Lower lobe of right lung (tissue), 2 donors: Measurements from ENCODE around the gene MTHFD1L. TPM values are rescaled to one million over a fixed set of nuclear protein-coding genes. Genes with fewer than 3 reads are reported as not detected.

ENCODE experiments used
- ATAC-seq, 2 donors: fragments of 200-7000 bp; cut with Tn5 transposase; one replicate each; pipeline ENCODE4 v1.9.1; 2020 to 2022; ENCODE audit warnings: mild to moderate bottlenecking in 2 of 2, moderate library complexity in 2 of 2
- DNase-seq: peaks from one replicate; pipeline ENCODE4 v3.0.0-alpha.2; 2020
- H3K27ac ChIP-seq: fragments of 200-600 bp; one replicate; pipeline ENCODE4 v1.8.0; 2022
- H3K27me3 ChIP-seq: fragments of 200-600 bp; one replicate; pipeline ENCODE4 v1.8.0; 2022; ENCODE audit warnings: low read depth
- H3K36me3 ChIP-seq: fragments of 200-600 bp; one replicate; pipeline ENCODE4 v1.8.0; 2022; ENCODE audit warnings: mild to moderate bottlenecking
- H3K4me1 ChIP-seq: fragments of 200-600 bp; one replicate; pipeline ENCODE4 v1.8.0; 2022
- H3K4me3 ChIP-seq: fragments of 200-600 bp; one replicate; pipeline ENCODE4 v1.8.0; 2022; ENCODE audit warnings: mild to moderate bottlenecking
- H3K9me3 ChIP-seq: fragments of 200-600 bp; one replicate; pipeline ENCODE4 v1.8.0; 2022
- intact Hi-C: fragments of 100-400 bp; cut with DNase I; formaldehyde crosslinking; loops from one replicate; pipeline ENCODE4 v1.11.0; 2022
- total RNA-seq: library from RNA; stranded (reverse); fragmentation: NEBNext Ultra II Directional; extraction: Animal tissue kit (Norgen Biotek cat#: 25700); gene quantifications from one replicate; pipeline ENCODE4 v1.2.1, GENCODE V29; 2021
- TF ChIP-seq, protein P1 (sequence below): fragments of 200-600 bp; IDR thresholded peaks from one replicate; pipeline ENCODE4 v1.8.0; 2022; ENCODE audit warnings: antibody characterized with exemption, mild to moderate bottlenecking
- donor health status: DM: no; HTN: yes; CAD: no; lungs with severe emphysema.

The MTHFD1L gene
- total RNA-seq, 1 donor from 2014 or later, result 22.1 TPM

DNA sequence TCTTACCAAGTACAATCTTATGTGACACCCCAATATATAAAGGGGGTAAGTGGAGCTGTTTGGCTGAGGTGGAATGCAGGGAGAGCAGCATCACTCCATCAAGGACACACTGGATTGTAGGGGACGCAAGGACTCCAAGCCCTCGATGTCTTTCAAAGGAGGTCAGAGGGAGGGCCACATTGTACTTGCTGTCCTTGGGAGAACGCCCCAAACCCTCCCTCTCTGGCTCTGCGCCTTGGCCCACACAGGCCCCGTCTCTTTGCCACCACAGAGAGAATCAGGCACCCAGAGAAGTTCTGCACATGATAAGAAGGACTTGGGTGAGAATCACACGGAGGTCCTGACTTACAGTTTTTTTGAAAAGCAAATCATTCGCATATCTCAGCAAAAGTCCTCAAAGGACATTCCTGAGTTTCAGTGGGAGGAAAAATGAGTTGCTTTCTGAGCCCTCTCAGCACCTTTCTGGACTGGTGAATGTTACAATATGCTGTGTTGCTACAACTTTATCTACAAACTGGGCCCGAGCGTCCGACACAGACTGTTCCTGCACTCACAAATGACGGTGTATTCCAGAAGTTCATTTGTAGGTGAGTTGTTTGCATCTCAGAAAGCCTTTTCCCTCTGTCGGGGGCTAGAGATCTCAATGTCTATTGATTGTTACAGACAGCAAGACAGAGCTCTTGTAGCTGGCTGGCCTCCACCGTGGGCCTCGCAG is 281.8 kb downstream of the MTHFD1L start:
- H3K27ac ChIP-seq, result no peak overlapping the region
- TF ChIP-seq, protein P1, sequence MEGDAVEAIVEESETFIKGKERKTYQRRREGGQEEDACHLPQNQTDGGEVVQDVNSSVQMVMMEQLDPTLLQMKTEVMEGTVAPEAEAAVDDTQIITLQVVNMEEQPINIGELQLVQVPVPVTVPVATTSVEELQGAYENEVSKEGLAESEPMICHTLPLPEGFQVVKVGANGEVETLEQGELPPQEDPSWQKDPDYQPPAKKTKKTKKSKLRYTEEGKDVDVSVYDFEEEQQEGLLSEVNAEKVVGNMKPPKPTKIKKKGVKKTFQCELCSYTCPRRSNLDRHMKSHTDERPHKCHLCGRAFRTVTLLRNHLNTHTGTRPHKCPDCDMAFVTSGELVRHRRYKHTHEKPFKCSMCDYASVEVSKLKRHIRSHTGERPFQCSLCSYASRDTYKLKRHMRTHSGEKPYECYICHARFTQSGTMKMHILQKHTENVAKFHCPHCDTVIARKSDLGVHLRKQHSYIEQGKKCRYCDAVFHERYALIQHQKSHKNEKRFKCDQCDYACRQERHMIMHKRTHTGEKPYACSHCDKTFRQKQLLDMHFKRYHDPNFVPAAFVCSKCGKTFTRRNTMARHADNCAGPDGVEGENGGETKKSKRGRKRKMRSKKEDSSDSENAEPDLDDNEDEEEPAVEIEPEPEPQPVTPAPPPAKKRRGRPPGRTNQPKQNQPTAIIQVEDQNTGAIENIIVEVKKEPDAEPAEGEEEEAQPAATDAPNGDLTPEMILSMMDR, result no peak
- H3K4me1 ChIP-seq, result no peaks in the 10 kb centered on the region
- no peak for DNase-seq
- H3K4me3 ChIP-seq, result no peak overlapping the region
- H3K36me3 ChIP-seq, result no peaks in the 10 kb centered on the region
- intact Hi-C loops, result no loop called here
- no peaks in the 10 kb centered on the region for H3K27me3 ChIP-seq
- no peak for ATAC-seq
- no peaks in the 10 kb centered on the region for H3K9me3 ChIP-seq

DNA sequence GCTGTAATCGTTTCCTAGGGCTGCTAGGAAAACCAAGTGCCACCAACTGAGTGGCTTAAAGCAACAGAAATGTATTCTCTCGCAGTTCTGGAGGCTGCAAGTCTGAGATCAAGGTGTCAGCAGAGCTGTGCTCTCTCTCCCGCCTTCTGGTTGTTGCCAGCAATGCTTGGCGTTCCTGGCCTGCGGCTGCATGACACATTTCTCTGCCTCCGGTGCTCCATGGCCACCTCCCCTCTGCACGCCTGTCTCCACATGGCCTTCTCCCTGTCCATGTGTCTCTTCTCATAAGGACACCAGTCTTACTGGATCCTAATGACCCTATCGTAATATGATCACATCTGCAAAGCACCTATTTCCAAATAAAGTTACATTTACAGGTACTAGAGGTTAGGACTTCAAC is 282.6 kb downstream of the MTHFD1L start:
- Histone ChIP-seq H3K27ac (no peak overlapping the region), H3K27me3 (no peaks in the 10 kb centered on the region), H3K4me3 (no peak overlapping the region), H3K4me1 (no peaks in the 10 kb centered on the region), H3K9me3 (no peaks in the 10 kb centered on the region), H3K36me3 (no peaks in the 10 kb centered on the region)
- DNase-seq (no peak), ATAC-seq (no peak)
- TF ChIP-seq, protein P1, result no peak
- intact Hi-C loops, result no loop called here

DNA sequence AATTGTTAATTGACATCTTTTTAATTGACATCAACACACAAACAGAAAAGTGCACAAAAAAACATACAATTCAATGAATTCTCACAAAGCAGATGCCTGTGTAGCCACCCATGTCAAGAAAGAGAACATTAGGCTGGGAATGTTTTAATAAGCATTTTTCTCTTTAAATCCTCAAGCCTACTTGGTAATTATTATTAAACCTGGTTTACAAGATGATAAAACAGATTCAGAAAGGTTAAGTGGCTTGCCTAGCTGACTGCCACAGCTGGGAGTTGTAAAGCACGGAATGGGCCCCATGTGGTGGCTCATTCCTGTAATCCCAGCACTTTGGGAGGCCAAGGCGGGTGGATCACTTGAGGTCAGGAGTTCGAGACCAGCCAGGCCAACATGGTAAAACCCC is 284.3 kb downstream of the MTHFD1L start:
- intact Hi-C loops, result no loop called here
- TF ChIP-seq, protein P1, result no peak

More for the DNA sequence above, 284.3 kb downstream of the MTHFD1L start:
- ATAC-seq (no peak), DNase-seq (no peak)
- Histone ChIP-seq H3K36me3 (no peaks in the 10 kb centered on the region), H3K27me3 (no peaks in the 10 kb centered on the region), H3K9me3 (no peaks in the 10 kb centered on the region), H3K27ac (no peak overlapping the region), H3K4me3 (no peak overlapping the region), H3K4me1 (no peaks in the 10 kb centered on the region)
